Urinary bladder (tissue), 4 donors: ENCODE measurements around the gene ZNF780A. TPM values are rescaled to one million over a fixed set of nuclear protein-coding genes. Genes with fewer than 3 reads are reported as not detected.
A peak's percentile ranks its signal among the peaks of the same experiment; 100 is the strongest.
"Not testable (repeated sequence)": the region's sequence is repeated elsewhere in the genome, so short reads cannot be mapped to it uniquely, and the experiment has no call there.

Source experiments
- DNase-seq: peaks from one replicate; pipeline ENCODE4 v3.0.0-alpha.2; 2015; ENCODE audit errors: extremely low spot score
- H3K27ac ChIP-seq: one replicate; pipeline ENCODE4 v1.5.1; 2013; ENCODE audit warnings: low read depth, mild to moderate bottlenecking, moderate library complexity
- H3K36me3 ChIP-seq: one replicate; pipeline ENCODE4 v1.6.1; 2013; ENCODE audit warnings: mild to moderate bottlenecking, moderate library complexity; ENCODE audit not compliant: insufficient read depth
- H3K4me1 ChIP-seq: one replicate; pipeline ENCODE4 v1.6.1; 2013; ENCODE audit warnings: mild to moderate bottlenecking, moderate library complexity; ENCODE audit not compliant: insufficient read depth
- H3K4me3 ChIP-seq: one replicate; pipeline ENCODE4 v1.5.1; 2013; ENCODE audit warnings: low read depth, low read length
- WGBS: extraction: QIAGEN DNeasy Blood & Tissue Kit; methylation state at CpG from one replicate; pipeline ENCODE4 v1.1.7; 2013; 5-methylcytosine and 5-hydroxymethylcytosine counted together
- polyA plus RNA-seq: library from polyadenylated mRNA; stranded (reverse); fragments of 200-250 nt; gene quantifications from one replicate; pipeline ENCODE4 v1.2.3, GENCODE V29; 2013
- total RNA-seq: library from RNA; depleted of rRNA; stranded (reverse); fragments of >200 nt; gene quantifications from one replicate; pipeline ENCODE4 v1.2.3, GENCODE V29; 2014
- donor health status: healthy with polysubstance abuse.
- donor health status: healthy.

The ZNF780A gene
- total RNA-seq, result 33.3 TPM
- 7.2 TPM for polyA plus RNA-seq

DNA sequence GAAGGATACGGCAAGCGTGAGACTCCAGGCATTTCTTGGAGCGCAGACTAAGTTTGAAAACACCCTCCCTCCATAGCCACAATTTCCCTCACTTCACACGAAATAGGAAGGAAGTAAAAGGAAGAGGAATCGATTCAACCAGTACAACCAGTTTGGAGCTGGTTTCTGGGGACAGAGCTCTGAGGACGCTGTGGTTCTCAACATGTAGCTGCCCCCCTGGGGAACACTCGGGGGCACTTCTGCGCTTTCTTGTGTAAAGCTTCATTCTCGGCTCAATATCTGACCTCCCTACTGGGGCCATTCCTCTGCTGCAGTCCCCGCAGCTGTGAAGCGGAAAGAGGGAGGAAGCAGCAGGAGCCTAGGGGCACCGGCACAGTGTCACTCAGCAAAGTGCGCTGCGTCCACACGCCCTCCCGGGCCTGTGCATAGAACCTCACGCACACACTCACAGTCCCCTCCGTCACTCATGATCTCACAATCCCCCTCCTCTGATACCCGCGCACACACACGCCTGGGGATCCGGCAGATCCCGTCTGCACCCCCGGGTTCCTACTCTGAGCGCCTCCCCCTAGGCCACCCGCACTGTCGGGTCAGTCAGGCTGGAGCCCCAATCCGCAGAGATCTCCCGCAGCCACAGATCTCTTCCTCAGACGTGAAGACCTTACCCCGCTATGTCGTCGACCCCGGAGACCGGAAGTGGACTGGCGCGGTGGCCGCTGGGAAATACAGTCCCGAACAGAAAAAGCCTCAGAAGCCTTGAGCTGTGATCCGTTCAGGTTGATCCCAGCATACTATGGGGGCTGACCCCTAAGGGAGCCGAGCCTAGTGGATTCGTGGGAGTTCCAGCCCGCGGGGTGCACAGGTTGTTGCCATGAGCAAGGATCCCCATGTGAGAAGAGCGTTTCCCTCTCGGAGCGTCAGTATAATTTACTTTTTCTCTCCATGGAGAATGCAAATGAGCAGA lies at the start of gene ZNF780A:
Gene ZNF780A (minus strand): TSS at position 703 of the 964 bp plus-strand sequence. CDS start 6,190 bp downstream, outside the sequence.
- WGBS, result under 1% methylated on average over 47 of the region's 47 CpGs
- Histone ChIP-seq H3K4me3 (peak within 1 kb of the TSS; percentile 61), H3K4me1 (no peaks in the 10 kb centered on the region), H3K27ac (peak within 1 kb of the TSS; percentile 90), H3K36me3 (no peaks in the 10 kb centered on the region)
- DNase-seq, result peak; percentile 41

DNA sequence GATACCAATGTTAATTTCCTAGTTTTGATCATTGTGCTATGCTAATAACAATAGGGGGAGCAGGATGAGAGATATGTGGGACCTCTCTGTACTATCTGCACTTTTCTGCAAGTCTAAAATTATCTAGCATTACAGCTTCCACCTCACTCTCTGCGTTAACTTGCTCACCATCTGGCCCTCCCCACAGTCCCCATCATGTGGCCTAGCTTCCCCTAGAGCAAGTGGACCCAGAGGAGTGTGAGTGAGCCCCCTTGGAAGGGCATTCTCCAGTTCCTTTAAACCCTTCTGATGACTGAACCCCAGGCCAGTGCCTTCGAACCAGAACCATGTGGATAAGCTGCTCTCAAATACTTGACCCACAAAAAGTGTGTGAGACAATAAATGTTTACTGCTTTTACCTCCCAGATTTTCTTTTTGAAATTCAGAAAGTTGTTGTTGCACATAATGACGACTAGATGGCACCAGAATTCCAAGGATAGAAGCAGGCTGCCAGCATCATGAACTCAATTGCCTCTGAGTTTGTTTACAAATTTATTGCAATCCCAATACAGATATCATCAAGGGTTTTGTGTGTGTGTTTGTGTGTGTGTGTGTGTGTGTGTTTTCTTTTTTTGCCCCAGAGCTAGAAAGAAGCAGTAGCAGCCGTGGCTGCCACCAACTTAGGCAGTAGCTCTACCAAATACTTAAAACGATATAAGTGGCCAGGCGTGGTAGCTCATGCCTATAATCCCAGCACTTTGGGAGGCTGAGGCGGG lies 49.0 kb upstream of the ZNF780A start:
- peak; percentile 6 for DNase-seq

DNA sequence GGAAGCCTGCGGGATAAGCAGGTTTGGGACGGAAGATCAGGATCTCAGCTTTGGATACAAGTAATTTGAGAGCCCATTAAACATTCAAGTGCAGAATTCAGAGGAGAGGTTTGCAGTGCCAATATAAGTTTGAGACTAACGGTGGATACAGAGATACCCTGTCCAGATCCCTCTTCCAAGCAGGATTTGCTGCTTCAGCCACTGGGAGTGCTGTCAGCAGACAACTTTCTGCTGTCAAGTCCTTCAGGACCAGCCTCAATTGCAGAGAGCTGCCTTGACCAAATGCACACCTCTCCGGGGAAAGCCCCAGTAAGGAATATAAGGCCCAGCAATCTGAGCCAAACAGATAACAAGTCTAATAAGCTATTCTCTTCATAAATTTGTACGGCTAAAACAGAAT lies 46.1 kb upstream of the ZNF780A start:
- Histone ChIP-seq H3K4me3 (no peak overlapping the region), H3K36me3 (no peaks in the 10 kb centered on the region), H3K27ac (no peak overlapping the region), H3K4me1 (no peaks in the 10 kb centered on the region)
- no peak for DNase-seq
- 66% methylated on average over 5 of the region's 5 CpGs for WGBS

More for the DNA sequence above, 49.0 kb upstream of the ZNF780A start:
- H3K36me3 ChIP-seq, result no peaks in the 10 kb centered on the region
- no peaks in the 10 kb centered on the region for H3K4me1 ChIP-seq
- H3K27ac ChIP-seq, result no peak overlapping the region
- no peak overlapping the region for H3K4me3 ChIP-seq
- WGBS, result 18% methylated on average over 7 of the region's 7 CpGs

DNA sequence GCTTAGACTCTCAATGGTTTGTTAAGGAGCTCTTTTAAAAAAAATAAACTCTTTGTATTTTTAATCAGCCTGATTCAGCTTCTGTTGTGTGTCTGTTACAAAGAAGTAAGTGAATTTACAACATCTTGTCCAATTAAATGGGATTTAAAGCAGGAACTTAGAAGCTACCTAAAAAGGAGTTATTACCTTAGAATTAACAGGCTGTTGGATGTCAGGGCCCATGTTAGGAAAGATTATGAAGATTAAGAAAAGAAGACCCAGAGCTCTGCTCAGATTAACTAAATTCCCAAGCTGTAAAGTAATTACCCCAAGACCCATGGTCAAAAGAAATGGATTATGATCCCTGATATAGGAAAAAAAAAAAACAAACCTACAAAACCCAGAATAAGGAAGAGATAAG lies 44.1 kb upstream of the ZNF780A start:
- H3K4me3 ChIP-seq, result no peak overlapping the region

DNA sequence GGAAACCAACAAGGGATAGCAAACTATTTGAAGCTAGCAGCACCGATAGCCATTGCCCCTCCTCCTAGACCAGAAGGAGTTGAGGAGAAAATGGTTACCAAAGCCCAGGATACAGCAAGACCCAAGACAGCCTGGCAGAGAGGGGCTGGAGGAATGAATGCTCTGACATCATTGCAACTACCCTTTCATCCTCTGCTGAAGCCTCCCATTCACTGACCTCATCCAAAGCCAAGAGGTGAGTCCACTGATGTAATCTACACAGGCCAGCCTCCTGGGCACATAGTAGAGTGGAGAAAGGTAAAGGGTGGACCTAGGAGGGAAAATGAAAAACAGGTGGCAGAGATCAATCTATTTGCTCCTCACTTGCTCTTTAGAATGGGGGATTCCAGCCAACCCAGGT lies 42.7 kb upstream of the ZNF780A start:
- Histone ChIP-seq H3K4me3 (no peak overlapping the region), H3K4me1 (no peaks in the 10 kb centered on the region), H3K36me3 (no peaks in the 10 kb centered on the region), H3K27ac (no peak overlapping the region)
- DNase-seq, result no peak
- WGBS, result 67% methylated on average over 1 of the region's 1 CpG

More for the DNA sequence above, 44.1 kb upstream of the ZNF780A start:
- Histone ChIP-seq H3K27ac (no peak overlapping the region), H3K36me3 (no peaks in the 10 kb centered on the region), H3K4me1 (no peaks in the 10 kb centered on the region)
- no peak for DNase-seq

DNA sequence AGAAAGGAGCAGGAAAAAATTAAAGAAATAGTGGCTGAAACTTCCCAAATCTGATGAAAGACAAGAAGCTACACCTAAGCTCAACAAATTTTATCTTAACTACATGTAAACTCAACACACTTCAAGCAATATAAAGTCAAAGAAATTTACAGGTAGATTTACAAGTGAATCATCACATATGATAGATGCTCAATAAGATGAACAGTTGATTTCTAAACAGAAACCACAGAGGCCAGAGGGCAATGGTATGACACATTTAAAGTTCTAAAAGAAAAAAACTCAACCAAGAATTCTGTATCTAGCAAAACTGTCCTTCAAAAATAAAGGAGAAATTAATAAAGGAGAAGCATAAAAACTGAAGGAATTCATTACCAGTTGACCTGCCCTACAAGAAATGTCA lies 39.3 kb upstream of the ZNF780A start:
- Histone ChIP-seq H3K4me1 (no peaks in the 10 kb centered on the region), H3K27ac (no peak overlapping the region), H3K4me3 (no peak overlapping the region), H3K36me3 (no peaks in the 10 kb centered on the region)
- DNase-seq, result no peak

DNA sequence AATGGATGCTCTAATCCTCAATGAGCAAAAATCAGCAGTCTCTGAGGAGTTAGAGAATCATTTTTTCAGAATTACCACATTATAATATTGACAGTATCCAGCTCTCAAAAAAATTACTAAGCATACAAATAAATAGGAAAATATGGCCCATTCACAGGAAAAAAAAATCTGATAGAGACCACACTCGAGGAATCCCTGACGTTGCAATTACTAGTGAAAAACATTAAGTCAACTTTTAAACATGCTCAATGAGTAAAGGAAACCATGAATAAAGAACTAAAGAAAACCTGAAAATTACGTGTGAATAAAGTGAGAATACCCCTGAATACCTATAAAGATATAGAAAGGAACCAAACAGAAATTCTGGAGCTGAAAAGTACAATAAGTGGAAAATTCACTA lies 38.7 kb upstream of the ZNF780A start:
- Histone ChIP-seq H3K4me1 (no peaks in the 10 kb centered on the region), H3K4me3 (no peak overlapping the region), H3K36me3 (no peaks in the 10 kb centered on the region), H3K27ac (no peak overlapping the region)
- 58% methylated on average over 3 of the region's 3 CpGs for WGBS
- no peak for DNase-seq

DNA sequence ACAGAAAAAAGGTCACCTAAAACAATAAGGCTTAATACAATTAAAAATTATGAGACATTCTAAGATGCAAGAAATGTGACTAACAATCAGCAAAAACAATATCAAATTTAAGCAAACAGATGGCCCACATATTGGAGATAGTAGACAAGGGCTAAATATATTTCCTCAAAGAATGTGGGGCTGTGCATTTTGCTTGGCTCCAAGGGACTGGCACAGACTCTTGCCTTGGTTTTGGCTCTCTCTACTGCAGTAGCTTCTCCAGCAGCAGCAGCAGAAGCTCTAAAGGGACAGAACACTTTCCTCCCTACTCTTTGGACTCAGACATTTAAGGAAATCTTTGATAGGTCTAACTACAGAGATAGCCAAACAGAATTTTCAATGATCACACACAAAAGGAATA lies 38.2 kb upstream of the ZNF780A start:
- H3K4me3 ChIP-seq, result no peak overlapping the region
- no peaks in the 10 kb centered on the region for H3K4me1 ChIP-seq
- no peak for DNase-seq
- H3K36me3 ChIP-seq, result no peaks in the 10 kb centered on the region
- H3K27ac ChIP-seq, result no peak overlapping the region

DNA sequence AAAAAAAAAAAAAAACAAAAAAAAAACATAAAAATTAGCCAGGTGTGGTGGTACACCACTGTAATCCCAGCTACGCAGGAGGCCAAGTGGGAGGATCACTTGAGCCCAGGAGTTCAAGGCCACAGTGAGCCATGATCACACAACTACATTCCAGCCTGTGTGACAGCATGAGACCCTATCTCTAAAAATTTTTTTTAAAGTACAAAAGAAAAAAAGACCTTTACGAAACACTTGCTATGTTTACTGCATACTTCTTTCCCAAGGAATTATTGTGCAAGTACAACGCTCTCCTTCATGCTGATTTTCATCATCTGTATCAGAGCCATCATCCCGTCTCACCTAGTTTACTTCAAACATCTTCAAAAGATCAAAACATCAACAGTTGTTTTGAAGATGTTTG lies 28.6 kb upstream of the ZNF780A start:
- Histone ChIP-seq H3K36me3 (no peaks in the 10 kb centered on the region), H3K4me3 (no peak overlapping the region), H3K27ac (no peak overlapping the region), H3K4me1 (no peaks in the 10 kb centered on the region)
- WGBS, result 86% methylated on average over 4 of the region's 4 CpGs
- no peak for DNase-seq

DNA sequence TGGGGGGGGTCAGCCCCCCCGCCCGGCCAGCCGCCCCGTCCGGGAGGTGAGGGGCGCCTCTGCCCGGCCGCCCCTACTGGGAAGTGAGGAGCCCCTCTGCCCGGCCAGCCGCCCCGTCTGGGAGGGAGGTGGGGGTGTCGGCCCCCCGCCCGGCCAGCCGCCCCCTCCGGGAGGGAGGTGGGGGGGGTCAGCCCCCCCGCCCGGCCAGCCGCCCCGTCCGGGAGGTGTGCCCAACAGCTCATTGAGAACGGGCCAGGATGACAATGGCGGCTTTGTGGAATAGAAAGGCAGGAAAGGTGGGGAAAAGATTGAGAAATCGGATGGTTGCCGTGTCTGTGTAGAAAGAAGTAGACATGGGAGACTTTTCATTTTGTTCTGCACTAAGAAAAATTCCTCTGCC lies 27.9 kb upstream of the ZNF780A start:
- H3K36me3 ChIP-seq, DNase-seq, H3K4me3 ChIP-seq, H3K27ac ChIP-seq, H3K4me1 ChIP-seq: not testable (repeated sequence)
- 81% methylated on average over 11 of the region's 25 CpGs for WGBS

DNA sequence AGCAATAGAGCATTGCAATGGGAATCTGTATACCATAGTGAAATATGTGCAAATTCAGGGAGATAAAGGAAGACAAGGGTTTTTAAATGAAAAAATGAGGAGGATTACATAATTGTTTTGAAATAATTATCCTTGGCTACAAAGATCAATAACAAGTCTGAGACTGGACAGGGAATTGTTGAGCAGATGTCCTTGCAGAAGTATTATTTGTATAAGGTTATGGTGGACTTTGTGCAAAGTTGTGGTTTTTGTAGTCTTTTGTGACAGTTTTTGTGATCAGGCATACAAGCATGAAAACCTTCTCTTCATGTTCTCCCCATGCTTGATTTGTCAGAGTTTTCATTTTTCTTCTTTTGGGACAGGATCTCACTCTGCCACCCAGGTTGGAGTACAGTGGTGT lies 25.3 kb upstream of the ZNF780A start:
- no peaks in the 10 kb centered on the region for H3K4me1 ChIP-seq
- DNase-seq, result no peak
- H3K36me3 ChIP-seq, result no peaks in the 10 kb centered on the region
- H3K4me3 ChIP-seq, result no peak overlapping the region
- no peak overlapping the region for H3K27ac ChIP-seq

DNA sequence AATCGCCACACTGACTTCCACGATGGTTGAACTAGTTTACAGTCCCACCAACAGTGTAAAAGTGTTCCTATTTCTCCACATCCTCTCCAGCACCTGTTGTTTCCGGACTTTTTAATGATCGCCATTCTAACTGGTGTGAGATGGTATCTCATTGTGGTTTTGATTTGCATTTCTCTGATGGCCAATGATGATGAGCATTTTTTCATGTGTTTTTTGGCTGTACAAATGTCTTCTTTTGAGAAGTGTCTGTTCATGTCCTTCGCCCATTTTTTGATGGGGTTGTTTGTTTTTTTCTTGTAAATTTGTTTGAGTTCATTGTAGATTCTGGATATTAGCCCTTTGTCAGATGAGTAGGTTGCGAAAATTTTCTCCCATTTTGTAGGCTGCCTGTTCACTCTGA lies 23.4 kb upstream of the ZNF780A start:
- H3K36me3 ChIP-seq, H3K4me1 ChIP-seq, H3K27ac ChIP-seq, H3K4me3 ChIP-seq, DNase-seq: not testable (repeated sequence)
- WGBS, result 98% methylated on average over 3 of the region's 6 CpGs

DNA sequence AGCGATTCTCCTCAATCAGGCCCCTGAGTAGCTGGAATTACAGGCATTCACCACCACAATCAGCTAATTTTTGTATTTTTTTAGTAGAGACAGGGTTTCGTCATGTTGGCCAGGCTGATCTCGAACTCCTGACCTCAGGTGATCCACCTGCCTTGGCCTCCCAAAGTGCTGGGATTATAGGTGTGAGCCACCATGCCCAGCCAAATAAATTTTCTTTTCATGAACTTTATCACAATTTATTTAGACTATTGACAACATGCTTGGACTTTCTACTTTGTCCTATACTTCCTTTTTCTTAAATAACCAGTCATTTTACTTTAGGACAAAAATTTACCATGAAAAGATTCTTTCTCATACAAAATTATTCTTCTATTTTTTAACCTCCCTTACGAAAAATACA lies 21.5 kb upstream of the ZNF780A start:
- H3K36me3 ChIP-seq, DNase-seq, H3K27ac ChIP-seq, H3K4me3 ChIP-seq, H3K4me1 ChIP-seq: not testable (repeated sequence)
- 65% methylated on average over 4 of the region's 4 CpGs for WGBS

DNA sequence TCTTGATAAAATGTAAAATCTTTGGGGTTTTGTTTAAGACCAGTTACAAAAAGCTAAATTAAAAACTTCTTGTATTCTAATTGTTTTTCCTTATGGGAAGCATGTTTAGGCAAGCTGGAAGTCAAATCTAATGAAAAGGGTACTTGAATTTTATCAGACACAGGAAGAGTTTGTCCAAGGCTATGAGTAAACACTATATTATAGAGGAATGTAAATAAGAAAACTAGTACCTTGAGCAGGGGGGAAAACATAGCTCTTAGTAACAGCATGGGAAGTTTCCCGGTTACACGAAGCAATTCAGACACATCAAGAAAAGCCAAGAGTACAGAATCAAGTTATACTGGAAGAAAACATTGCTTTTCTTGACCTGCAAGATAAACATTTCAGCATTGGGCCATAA lies 19.8 kb upstream of the ZNF780A start:
- Histone ChIP-seq H3K4me3 (no peak overlapping the region), H3K27ac (no peak overlapping the region), H3K36me3 (no peaks in the 10 kb centered on the region), H3K4me1 (no peaks in the 10 kb centered on the region)
- DNase-seq, result no peak
- 67% methylated on average over 2 of the region's 2 CpGs for WGBS
